Kidney epithelial cell (primary cell): Measurements from ENCODE around the gene ARMH4. TPM values are rescaled to one million over a fixed set of nuclear protein-coding genes. Genes with fewer than 3 reads are reported as not detected.

Source experiments
- DNase-seq: peaks from one replicate; pipeline ENCODE4 v3.0.0-alpha.2; 2010; ENCODE audit warnings: low read depth
- H3K27me3 ChIP-seq: 2 replicates; pipeline ENCODE4 v1.6.0; 2011; ENCODE audit warnings: low read length; ENCODE audit not compliant: control insufficient read depth, insufficient read depth
- H3K36me3 ChIP-seq: 2 replicates; pipeline ENCODE4 v1.5.1; 2011; ENCODE audit warnings: low read length; ENCODE audit not compliant: control insufficient read depth, insufficient read depth
- H3K4me3 ChIP-seq: 2 replicates; pipeline ENCODE4 v1.5.1; 2011; ENCODE audit warnings: low read depth, mild to moderate bottlenecking, control low read depth, low read length
- total RNA-seq: library from RNA; depleted of rRNA; stranded (reverse); fragments of >200 nt; gene quantifications from 2 replicates; pipeline ENCODE4 v1.2.3, GENCODE V29; 2015
- TF ChIP-seq, protein P1 (sequence below): IDR thresholded peaks from 2 replicates; pipeline ENCODE4 v1.5.1; 2011; ENCODE audit warnings: mild to moderate bottlenecking, moderate library complexity, low read length, control low read depth, inconsistent platforms; ENCODE audit not compliant: insufficient read depth, poor library complexity, severe bottlenecking

The ARMH4 gene
- total RNA-seq, 1 donor from 2014 or later: 4.1 TPM

DNA sequence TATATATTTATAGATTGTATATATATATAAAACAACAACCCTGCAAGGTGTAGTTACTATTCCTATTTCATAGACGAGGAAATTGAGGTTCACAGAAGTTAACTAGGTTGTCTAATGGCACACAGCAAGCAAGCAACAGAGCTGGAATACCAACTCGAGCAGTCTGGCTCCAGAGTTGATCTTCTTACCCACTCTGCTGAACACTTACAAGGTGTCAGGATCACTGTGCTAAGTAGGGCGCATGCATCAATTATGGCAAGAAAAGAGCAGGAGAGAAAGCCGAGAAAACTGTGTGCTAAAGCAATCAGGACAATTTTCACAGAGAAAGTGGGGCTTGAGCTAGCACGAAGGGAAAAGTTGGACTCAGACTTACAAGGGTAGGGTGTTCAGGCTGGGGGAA, 15.9 kb upstream of the ARMH4 start:
- DNase-seq: no peak
- no peaks in the 10 kb centered on the region for H3K27me3 ChIP-seq
- TF ChIP-seq, protein P1, sequence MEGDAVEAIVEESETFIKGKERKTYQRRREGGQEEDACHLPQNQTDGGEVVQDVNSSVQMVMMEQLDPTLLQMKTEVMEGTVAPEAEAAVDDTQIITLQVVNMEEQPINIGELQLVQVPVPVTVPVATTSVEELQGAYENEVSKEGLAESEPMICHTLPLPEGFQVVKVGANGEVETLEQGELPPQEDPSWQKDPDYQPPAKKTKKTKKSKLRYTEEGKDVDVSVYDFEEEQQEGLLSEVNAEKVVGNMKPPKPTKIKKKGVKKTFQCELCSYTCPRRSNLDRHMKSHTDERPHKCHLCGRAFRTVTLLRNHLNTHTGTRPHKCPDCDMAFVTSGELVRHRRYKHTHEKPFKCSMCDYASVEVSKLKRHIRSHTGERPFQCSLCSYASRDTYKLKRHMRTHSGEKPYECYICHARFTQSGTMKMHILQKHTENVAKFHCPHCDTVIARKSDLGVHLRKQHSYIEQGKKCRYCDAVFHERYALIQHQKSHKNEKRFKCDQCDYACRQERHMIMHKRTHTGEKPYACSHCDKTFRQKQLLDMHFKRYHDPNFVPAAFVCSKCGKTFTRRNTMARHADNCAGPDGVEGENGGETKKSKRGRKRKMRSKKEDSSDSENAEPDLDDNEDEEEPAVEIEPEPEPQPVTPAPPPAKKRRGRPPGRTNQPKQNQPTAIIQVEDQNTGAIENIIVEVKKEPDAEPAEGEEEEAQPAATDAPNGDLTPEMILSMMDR: no peak
- H3K4me3 ChIP-seq: no peak overlapping the region
- H3K36me3 ChIP-seq: no peaks in the 10 kb centered on the region

DNA sequence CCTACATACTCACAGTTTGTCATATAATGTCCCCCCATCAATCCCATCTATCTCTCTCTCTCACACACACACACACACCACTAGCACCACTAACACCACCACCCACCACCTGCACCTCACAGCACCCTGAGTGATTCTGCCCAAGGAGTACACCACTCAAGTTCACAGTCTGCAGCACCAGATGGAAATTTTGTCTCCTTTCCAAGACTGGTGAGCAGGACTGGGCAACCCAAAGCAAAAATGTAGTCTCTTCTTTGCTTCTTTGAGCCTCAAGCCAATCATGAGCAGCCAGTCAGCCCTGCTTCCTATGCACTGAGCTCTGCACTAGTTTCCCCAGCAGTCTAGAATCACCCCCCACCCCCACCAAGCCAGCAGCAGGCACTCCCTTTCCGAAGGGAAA, 15.0 kb upstream of the ARMH4 start:
- no peaks in the 10 kb centered on the region for H3K27me3 ChIP-seq
- TF ChIP-seq, protein P1: no peak
- no peak for DNase-seq
- H3K4me3 ChIP-seq: no peak overlapping the region
- H3K36me3 ChIP-seq: no peaks in the 10 kb centered on the region

DNA sequence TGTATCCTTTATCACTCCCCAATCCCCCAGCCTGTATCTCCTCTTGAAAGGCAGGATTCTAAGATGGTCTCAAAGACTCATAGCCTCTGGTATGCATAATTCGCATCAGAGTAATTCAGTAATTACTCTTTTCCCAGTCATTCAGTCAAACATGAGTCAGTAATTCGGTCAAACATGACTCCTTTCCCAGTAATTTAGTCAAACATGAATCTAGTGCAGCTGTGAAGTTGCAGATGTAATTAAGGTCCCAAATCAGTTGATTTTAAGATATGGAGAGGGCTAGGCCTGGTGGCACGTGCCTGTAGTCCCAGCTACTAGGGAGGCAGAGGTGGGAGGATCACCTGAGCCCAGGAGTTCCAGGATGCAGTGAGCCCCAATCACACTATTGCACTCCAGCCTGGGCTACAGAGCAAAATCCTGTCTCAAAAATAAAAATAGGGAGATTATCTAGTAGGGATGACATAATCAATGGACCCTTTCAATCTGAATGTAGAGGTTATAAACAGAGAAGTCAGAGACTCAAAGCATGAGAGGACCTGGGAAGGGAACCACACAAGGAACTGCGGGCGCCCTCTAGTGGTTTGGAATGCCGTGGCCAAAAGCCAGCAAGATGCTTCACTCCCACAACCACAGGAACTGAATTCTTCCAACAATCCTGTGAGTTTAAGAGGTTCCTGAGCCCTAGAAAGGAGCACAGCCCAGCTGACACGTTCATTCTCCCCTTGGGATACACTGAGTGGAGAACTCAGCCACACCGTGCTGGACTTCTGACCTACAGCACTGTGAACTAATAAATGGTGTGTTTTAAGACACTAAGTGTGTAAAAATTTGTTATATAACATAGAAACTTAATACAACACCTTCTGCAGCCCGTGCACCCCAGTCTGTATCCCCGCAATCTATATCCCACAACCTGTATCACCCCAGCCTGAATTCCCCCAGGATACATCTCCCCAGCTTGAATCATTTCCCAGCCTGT, 14.3 kb upstream of the ARMH4 start:
- DNase-seq: peak; percentile 41
- TF ChIP-seq, protein P1: peak; percentile 88
- Histone ChIP-seq H3K4me3 (no peak overlapping the region), H3K27me3 (no peaks in the 10 kb centered on the region), H3K36me3 (no peaks in the 10 kb centered on the region)

DNA sequence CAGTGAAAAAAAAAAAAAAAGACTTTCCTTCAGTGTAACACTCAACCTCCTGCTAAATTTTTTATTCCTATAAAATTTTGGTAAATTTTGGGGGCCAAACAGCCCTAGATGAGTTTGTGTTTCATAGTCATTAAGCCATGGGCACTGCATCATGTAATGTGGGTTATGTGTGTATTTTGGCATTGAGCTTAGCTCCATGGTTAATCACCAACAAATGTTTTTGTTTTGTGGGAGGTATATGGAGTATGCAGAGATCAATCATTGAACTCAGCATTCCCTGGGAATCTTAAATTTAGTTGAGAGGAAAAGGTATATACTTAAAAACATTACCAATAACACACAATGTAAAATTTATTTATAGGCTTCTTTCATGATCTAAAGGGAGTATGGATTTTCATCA, 8.5 kb upstream of the ARMH4 start:
- DNase-seq: no peak
- TF ChIP-seq, protein P1: no peak
- Histone ChIP-seq H3K4me3 (no peak overlapping the region), H3K27me3 (no peaks in the 10 kb centered on the region), H3K36me3 (no peaks in the 10 kb centered on the region)

DNA sequence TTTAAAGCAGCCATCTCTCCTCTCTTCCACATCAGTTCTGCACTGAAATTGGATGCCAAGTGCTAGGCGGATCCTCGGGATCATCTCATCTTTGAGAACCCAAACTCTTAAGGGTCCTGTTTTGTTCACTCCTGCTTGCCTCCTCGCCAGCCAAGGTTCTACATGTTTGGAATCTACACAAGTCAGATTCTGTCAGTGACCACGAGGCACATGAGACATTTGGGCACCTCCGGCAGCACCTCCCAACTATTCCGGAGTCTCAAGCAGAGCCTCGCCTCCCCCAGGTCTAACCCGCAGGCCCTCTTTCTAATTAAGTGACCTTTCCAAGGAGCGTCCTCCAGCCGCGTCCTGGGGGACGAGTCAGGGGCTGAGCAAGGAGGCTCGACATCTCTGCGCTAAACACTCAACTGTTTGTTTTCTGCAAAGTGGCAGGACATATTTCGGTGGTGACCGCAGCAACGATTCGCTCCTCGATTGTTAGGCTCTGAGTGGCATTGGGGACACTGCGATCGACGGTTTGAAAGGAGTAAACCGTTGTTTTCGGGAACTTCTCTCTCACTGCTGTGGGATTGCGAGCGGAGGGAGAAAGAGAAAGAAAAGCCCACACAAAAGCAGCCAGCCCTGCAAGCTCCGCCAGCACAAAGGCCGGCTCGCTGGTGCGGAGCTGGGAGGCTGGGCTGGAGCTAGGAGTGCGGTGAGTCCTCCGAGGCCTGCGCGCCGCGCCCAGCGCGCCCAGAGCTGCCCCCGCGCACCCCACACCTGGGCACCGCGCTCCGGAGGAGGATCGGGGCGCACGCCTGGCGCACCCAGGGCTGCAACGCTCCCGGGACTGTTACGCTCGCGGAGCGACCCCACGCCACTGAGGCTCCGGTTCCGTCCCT, 640 bp downstream of the ARMH4 start:
- TF ChIP-seq, protein P1: no peak
- Histone ChIP-seq H3K27me3 (no peaks in the 10 kb centered on the region), H3K4me3 (peak overlapping the region; percentile 84), H3K36me3 (no peaks in the 10 kb centered on the region)
- DNase-seq: no peak
